ENCODE results near the gene CITED2. TPM values are rescaled to one million over a fixed set of nuclear protein-coding genes. Genes with fewer than 3 reads are reported as not detected.

Gene CITED2, protein sequence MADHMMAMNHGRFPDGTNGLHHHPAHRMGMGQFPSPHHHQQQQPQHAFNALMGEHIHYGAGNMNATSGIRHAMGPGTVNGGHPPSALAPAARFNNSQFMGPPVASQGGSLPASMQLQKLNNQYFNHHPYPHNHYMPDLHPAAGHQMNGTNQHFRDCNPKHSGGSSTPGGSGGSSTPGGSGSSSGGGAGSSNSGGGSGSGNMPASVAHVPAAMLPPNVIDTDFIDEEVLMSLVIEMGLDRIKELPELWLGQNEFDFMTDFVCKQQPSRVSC
- 233 TPM for total RNA-seq (2013)
- polyA plus RNA-seq (10 to 100 TPM; 22.9 to 71.6 (median 43.9) TPM), polyA minus RNA-seq (183 and 362 TPM in 2 replicates), total RNA-seq (53.8 to 314 (median 99.3) reads per million in 11 experiments)

DNA sequence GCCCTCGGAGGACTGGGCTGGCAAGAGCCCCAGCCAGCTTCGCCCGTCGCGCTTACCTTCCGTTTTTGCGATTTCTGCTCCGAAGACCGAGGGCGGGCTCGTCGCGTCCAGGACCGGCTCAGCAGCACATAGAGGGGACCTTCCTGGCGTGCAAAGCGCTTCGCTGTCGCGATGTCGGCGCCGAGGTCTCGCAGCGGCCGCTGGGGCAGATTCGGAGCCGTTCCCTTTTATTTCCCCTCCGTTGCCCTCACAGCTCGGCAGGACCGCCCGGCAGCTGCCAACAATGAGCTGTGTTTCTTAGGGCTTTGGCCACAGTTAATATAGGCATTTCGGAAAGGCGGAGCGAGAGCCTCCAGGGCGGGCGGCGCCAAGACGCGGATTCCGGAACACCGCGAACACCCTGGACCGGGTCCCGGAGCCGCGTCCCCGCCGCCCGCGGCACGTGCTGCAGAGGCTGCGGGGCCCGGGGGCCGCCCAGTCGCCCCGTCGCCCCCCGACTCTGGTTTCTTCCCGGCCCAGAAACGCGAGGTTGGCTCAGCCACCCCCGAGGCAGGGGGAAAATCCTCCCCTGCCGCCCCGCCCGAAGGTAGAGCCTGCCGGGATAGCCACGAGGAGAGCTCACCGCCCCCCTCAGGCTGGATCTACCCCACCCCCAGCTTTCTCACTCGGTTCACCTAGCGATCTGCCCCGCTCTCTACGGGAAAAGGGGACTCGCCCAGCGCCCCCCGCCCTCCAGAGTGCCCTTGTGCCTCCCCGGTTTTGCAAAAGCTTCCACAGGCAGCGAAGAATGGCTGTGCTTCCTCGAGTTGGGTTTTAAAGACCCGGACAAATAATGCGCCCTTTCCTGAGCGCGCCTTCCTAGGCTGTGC is at the start of gene CITED2:
TSS of gene CITED2 (minus strand) at position 292 of the 869 bp plus-strand sequence. CDS start 704 bp downstream, outside the sequence.
- under 1% methylated on average over 73 of the region's 82 CpGs for WGBS (ENCODE audit: insufficient coverage)
- DNase-seq = peak; percentile 92 to 95 (median 93)
- H3K36me3 Mint-ChIP-seq = peaks cover 21 to 32% of the 10 kb centered on the region in 2 donors
- H3K9me3 Mint-ChIP-seq = peaks cover 0 to 3% (median 0%) of the 10 kb centered on the region in 7 donors
- no peaks in the 10 kb centered on the region for H3K9me3 ChIP-seq (replicated peaks in 1 of 2; ENCODE audit: control insufficient read depth in 1 of 2, insufficient read depth in 1 of 2, low read length in 2 of 2)
- peaks cover 51% of the 10 kb centered on the region for H3K4me1 Mint-ChIP-seq
- peaks cover 40% of the 10 kb centered on the region for H4K20me1 ChIP-seq (ENCODE audit: insufficient read depth, low read length)
- H3K4me3 ChIP-seq (replicated peaks in 1 of 3; ENCODE audit: low read depth in 2 of 3, low read length in 3 of 3) = peak within 1 kb of the TSS; percentile 74 to 95 (median 74)
- peak within 1 kb of the TSS; percentile 99 for H3K4me3 Mint-ChIP-seq
- peak within 1 kb of the TSS; percentile 88 for H3K9ac ChIP-seq (ENCODE audit: insufficient read depth, low read length, poor library complexity, severe bottlenecking)
- H3K4me1 ChIP-seq (ENCODE audit: control insufficient read depth in 1 of 2, insufficient read depth in 2 of 2, low read length in 2 of 2) = peaks cover 30 to 46% of the 10 kb centered on the region in 2 donors
- H3K27ac ChIP-seq (ENCODE audit: low read depth in 1 of 2, low read length in 2 of 2) = peak within 1 kb of the TSS; percentile 93 to 96
- H3K79me2 ChIP-seq (ENCODE audit: insufficient read depth, low read length) = peaks cover 47% of the 10 kb centered on the region
- H3K36me3 ChIP-seq (replicated peaks in 1 of 2; ENCODE audit: control insufficient read depth in 1 of 2, insufficient read depth in 2 of 2, low read length in 2 of 2) = peaks cover 4 to 15% of the 10 kb centered on the region in 2 donors
- TF ChIP-seq, protein P1, sequence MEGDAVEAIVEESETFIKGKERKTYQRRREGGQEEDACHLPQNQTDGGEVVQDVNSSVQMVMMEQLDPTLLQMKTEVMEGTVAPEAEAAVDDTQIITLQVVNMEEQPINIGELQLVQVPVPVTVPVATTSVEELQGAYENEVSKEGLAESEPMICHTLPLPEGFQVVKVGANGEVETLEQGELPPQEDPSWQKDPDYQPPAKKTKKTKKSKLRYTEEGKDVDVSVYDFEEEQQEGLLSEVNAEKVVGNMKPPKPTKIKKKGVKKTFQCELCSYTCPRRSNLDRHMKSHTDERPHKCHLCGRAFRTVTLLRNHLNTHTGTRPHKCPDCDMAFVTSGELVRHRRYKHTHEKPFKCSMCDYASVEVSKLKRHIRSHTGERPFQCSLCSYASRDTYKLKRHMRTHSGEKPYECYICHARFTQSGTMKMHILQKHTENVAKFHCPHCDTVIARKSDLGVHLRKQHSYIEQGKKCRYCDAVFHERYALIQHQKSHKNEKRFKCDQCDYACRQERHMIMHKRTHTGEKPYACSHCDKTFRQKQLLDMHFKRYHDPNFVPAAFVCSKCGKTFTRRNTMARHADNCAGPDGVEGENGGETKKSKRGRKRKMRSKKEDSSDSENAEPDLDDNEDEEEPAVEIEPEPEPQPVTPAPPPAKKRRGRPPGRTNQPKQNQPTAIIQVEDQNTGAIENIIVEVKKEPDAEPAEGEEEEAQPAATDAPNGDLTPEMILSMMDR (IDR thresholded peaks at IDR 0.05) = no peak
- peak within 1 kb of the TSS; percentile 93 for H3K4me2 ChIP-seq (replicated peaks; ENCODE audit: extremely low read depth, low read length, poor library complexity, severe bottlenecking)
- peak within 1 kb of the TSS; percentile 96 to 99 (median 98) for H3K27ac Mint-ChIP-seq
- peak within 1 kb of the TSS; percentile 99 for H2AFZ ChIP-seq (ENCODE audit: insufficient read depth, low read depth, low read length, poor library complexity, severe bottlenecking)
- intact Hi-C loops (cut with micrococcal nuclease) = loop anchor here (2.0 to 10.0 kb wide), 9 partner anchors 47 to 550 kb away; partner anchors contain the start of gene HECA (in 2 of the 2)
- peaks cover 0 to 3% (median 0%) of the 10 kb centered on the region in 3 donors for H3K27me3 Mint-ChIP-seq (ENCODE audit: low read depth in 3 of 3)
- no peaks in the 10 kb centered on the region for H3K27me3 ChIP-seq (ENCODE audit: control insufficient read depth in 2 of 2, insufficient read depth in 2 of 2, low read length in 2 of 2)
